ENCODE measurements around the gene TSPAN4.

The TSPAN4 gene

GRCh38 chr11:889257-889656 lies 46.6 kb downstream of the TSPAN4 start:
- DNase-seq: no peak

DNA sequence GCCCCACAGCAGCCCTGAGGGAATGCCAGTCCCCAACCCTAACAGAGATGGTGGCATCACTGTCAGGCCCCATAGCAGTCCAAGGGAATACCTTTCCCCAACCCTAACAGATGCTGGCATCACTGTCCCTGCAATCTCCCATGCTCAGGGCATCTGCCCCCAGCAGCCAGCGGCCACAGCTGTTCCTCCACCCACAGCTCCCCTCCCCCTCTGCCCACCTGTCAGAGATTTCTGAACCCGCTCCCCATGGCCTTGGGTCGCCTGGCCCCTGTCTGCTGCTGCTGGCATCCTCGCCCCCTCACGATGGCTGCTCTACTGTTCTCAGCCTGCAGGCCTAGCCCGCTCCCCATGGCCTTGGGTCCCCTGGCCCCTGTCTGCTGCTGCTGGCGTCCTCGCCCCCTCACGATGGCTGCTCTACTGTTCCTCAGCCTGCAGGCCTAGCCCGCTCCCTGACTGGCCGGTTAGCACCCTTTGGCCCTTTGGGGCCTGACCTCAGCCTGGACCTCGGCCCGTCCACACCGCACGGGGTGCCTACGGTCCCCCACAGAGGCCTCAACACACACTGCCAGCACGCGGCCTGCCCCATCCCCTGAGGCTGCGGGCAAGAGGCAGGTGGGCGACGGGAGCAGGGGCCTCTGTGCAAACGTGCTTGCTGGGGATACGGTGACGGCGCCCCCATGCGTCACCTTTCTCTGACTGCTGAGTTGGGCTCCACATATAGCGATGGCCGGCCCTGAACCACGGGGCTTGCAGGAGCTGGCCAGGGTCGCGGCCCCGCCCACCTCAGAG lies 47.2 kb downstream of the TSPAN4 start:
- no peak for DNase-seq

- DNase-seq: no peak
These were observed 48.3 kb downstream of the TSPAN4 start for GRCh38 chr11:890794-891540.

- DNase-seq: no peak
These were observed 50.5 kb downstream of the TSPAN4 start for GRCh38 chr11:893008-893654.

GRCh38 chr11:894575-895201 lies 52.0 kb downstream of the TSPAN4 start:
- DNase-seq: no peak

DNA sequence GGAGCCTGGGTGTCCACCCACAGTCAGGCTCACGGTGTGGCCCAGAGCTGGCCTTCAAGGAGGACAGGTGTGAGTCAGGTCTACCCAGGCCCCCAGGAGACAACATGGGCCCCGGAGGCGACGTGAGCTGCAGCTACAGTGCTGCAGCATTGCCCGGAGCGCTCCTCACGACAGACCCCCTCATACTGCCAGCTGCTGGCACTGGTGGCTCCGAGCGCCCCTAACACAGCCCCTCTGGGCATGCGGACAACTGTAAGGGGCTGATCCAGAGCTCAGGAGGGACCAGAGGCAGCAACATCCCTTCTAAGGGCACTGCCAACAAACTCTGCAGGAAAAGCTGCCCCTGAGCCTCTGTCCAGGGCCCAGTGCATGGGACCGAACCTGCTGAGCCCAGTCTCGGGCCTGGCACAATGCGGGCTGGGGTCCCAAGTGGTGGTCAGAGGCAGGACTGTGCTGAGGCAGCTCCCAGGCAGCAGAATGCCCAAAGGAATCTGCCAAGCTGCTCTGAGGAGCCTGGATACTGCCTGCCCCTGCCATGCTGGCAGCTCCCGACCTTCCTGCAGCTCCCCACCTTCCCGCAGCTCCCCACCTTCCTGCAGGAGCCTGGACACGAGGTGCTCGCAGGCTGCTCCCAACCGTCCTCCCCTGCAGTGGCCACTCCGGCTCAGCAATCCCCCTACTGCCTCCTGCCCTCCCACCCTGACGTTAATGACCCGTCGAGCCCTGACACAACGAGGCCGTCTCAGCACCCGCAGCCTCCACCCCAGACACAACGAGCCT lies 52.9 kb downstream of the TSPAN4 start:
- no peak for DNase-seq

DNA sequence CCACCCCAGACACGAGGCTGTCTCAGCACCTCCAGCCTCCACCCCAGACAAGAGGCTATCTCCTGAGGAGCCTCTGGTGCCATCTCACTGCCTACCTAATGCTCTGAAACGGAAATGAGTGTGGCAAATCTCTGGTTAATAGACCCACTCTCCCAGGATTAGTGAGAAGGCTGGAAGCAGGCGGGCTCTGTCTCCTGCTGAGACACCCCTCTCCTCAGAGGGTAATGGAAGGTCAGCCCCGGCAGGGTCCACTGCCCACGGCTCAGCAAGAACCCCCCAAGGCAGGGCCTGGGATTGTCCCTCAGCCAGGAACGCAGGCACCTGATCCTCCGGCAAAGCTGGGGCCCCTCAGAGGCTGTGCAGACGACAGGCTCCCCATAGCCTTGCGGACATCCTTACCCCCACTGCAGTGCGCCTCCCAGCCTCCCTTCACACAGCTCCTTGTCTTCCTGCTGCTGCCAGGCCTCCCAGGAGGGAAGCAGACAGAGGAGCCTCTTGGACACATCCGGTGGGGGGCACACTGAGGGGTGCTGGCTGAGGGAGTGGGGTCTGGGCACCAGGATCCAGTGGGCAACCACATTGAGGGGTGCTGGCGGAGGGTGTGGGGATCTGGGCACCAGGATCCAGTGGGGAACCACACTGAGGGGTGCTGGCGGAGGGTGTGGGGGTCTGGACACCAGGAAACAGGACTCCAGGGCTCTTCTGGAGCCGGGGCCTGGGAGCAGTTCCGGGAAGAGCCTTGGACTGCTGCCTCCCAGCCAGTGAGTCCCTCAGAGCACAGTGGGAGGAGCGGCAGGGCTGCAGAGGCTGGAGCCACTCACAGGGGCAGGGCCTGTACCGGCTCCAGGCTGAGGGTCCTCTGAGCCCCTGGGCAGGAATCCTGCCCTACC lies 54.8 kb downstream of the TSPAN4 start:
- DNase-seq: no peak

DNA sequence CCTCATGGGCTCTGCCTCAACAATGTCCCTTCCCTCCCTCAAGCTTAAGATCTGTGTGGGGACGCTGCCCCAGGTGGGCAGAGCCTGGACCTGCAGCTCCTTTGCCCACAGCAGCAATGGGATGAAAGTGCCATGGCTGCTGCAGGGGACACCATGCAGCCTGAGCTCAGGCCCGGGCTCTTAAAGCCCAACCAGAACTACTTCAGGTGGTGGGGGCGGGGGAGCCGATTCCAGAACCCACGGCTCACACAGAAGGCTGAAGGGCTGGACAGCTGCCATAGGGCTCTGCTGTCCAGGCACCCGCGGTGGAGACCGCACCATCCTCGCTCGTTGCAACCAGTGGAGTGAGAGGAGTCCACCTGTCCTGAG lies 55.5 kb downstream of the TSPAN4 start:
- peak; percentile 17 for DNase-seq

- DNase-seq: no peak
These were observed 56.0 kb downstream of the TSPAN4 start for GRCh38 chr11:898540-899190.

- DNase-seq: no peak
These were observed 57.1 kb downstream of the TSPAN4 start for GRCh38 chr11:899724-900123.

GRCh38 chr11:900545-900944 lies 57.9 kb downstream of the TSPAN4 start:
- DNase-seq: no peak

DNA sequence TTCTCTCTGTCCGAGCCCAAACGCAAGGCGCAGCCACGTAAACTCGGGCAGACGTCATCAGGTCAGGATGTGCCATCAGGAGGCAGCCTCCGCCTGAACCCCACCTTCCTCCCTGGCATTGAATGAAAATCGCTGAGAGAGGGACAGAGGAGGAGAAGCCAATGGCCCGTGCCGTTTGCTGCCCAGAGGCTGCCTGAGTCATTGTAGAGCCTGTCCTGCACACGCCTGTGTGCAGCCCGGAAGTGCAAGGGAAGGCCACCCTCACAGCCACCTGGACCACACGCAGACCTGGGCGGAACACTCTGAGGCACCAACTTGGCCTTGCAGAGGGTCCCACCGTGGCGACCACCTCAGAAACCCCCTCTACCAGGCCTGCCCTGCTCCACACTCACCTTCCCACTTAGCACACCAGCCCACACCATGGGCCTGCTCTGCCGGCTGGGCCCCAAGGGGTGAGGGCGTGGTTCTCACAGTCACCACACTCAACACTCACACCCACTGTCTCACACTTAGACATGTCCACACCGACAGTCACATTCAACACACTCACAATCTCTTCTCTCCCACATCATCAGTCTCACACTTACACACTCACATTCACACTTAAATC lies 58.9 kb downstream of the TSPAN4 start:
- no peak for DNase-seq

DNA sequence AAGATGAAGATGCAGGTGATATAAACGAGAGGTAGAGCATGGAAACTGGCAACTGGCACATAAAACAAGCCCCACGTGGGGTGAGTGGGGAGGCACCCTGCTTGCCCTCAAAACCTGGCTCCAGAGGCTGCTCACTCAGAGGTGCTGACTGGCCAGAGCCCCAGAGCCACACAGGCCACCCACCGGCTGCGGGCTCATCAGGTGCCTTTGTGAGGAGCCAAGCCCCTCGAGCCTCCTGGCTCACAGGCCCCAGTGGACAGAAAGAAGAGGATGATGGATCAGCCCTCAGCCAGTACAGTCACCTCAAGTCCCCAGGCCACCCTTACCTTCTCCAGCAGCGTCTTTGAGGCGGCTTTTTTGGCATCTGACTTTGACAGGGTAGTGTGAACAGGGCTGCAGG lies 61.7 kb downstream of the TSPAN4 start:
- DNase-seq: no peak

DNA sequence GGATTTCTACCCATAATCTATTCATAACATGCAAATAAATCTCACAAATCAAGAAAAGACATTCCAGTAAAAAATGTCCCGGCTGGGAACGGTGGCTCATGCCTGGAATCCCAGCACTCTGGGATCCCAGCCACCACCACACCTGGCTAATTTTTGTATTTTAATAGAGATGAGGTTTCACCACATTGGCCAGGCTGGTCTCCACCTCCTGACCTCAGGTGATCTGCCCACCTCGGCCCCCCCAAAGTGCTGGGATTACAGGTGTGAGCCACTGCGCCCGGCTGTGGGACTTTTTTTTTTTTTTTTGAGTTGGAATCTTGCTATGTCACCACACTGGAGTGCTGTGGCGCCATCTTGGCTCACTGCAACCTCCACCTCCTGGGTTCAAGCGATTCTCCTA lies 63.3 kb downstream of the TSPAN4 start:
- no peak for DNase-seq

DNA sequence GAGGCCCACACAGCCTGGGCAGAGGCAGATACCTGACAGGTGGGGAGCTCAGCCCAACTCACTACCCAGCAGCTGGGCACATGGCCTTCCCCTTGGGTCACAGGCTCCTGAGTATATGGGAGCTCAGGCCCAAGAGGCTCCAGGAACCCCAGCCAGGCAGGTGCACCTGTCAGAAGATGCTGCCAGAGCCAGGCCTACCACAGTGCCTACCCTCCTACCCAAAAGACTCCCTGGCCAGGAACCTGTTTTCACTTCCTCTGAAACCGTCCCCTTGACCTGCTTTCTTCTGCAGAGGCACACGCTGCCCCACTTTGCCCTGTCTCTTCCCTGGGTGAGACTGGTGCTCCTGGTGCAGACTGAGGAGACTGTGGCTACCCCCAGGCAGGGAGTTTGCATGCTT lies 65.0 kb downstream of the TSPAN4 start:
- DNase-seq: no peak

GRCh38 chr11:908273-908672 lies 65.6 kb downstream of the TSPAN4 start:
- no peak for DNase-seq

DNA sequence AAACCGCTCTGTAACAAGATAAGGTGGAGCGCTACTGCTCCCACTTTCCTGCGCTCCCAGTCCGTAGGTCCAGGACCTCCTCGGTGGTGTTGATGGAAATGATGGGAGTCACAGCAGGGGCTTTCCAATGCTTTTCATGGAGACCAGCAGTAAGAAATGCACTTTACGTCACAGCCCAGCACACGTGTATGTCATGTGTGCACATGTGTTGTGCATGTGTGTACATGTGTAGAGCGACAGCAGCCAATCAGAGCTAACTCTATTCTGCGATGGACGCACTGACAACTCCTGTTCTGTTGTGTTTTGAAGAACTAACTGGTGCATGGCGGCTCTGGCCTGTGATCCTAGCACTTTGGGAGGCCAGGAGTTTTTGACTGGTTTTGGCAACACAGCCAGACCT lies 66.8 kb downstream of the TSPAN4 start:
- no peak for DNase-seq

- no peak for DNase-seq
These were observed 67.5 kb downstream of the TSPAN4 start for GRCh38 chr11:910044-910588.

DNA sequence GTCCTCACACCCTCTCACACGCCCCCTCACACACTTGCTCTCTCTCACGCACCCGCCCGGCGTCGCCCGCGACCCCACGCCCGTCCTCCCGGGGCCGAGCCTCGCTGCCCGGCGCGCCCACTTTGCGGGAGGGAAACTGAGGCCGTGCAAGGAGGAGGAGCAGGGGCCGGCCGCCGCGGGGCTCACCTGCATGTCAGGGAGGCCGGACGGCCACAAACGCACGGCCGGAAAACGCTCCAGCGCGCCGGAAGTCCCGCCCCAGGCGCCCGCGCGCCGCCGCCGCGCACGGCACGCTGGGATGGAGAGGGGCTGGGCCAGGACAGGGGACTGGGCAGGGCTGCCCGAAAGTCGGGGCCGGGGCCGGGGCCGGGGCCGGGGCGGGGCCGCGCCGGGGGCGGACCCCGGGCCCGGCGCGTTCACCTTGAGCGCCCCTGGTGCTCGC lies 68.0 kb downstream of the TSPAN4 start, which contains the start of gene CHID1:
Gene CHID1, minus strand, starts transcription at position 222 of the 442 bp plus-strand sequence. CDS start 5,994 bp downstream, outside the sequence.
- peak; percentile 79 for DNase-seq

Data from fibroblast of skin of scalp (primary cell).